Small intestine (tissue), 7 donors: ENCODE measurements around the gene TENM4. TPM values are rescaled to one million over a fixed set of nuclear protein-coding genes. Genes with fewer than 3 reads are reported as not detected.

Experiments used
- DNase-seq, 2 donors: peaks; one replicate each; pipeline versions ENCODE4 v3.0.0 to v3.0.0-alpha.2; 2013
- FAIRE-seq: peaks from 2 replicates; lab custom pipeline; 2012; peaks lifted over from hg19 to GRCh38; lab: Jason Lieb, UNC
- H3K27ac ChIP-seq, 3 donors: one replicate each; pipeline ENCODE4 v1.5.1; 2013; ENCODE audit warnings: low read length in 2 of 3, mild to moderate bottlenecking in 2 of 3, control low read depth in 1 of 3, inconsistent platforms in 1 of 3, low read depth in 1 of 3, moderate library complexity in 1 of 3
- H3K27me3 ChIP-seq, 3 donors: one replicate each; pipeline ENCODE4 v1.6.1; 2013; ENCODE audit warnings: low read length in 3 of 3, inconsistent platforms in 1 of 3; ENCODE audit not compliant: control insufficient read depth in 3 of 3, insufficient read depth in 3 of 3
- H3K36me3 ChIP-seq, 3 donors: one replicate each; pipeline ENCODE4 v1.6.1; 2013; ENCODE audit warnings: low read length in 3 of 3, inconsistent platforms in 1 of 3, low read depth in 1 of 3, mild to moderate bottlenecking in 1 of 3, moderate library complexity in 1 of 3; ENCODE audit not compliant: control insufficient read depth in 3 of 3, insufficient read depth in 2 of 3
- H3K4me1 ChIP-seq, 3 donors: one replicate each; pipeline ENCODE4 v1.6.1; 2013; ENCODE audit warnings: low read length in 2 of 3, inconsistent platforms in 1 of 3, low read depth in 1 of 3, mild to moderate bottlenecking in 1 of 3, moderate library complexity in 1 of 3; ENCODE audit not compliant: control insufficient read depth in 3 of 3, insufficient read depth in 2 of 3
- H3K4me3 ChIP-seq, 3 donors: one replicate each; pipeline ENCODE4 v1.5.1; 2013; ENCODE audit warnings: low read length in 3 of 3, control low read depth in 1 of 3, inconsistent platforms in 1 of 3, low read depth in 1 of 3, mild to moderate bottlenecking in 1 of 3, moderate library complexity in 1 of 3
- H3K9me3 ChIP-seq, 2 donors: one replicate each; pipeline ENCODE4 v1.6.1; 2013; ENCODE audit warnings: low read depth in 1 of 2, low read length in 1 of 2; ENCODE audit not compliant: control insufficient read depth in 2 of 2, insufficient read depth in 1 of 2
- WGBS, 3 donors: extraction: QIAGEN DNeasy Blood & Tissue Kit; methylation state at CpG; one replicate each; pipeline ENCODE4 v1.1.7; 2013; 5-methylcytosine and 5-hydroxymethylcytosine counted together
- polyA plus RNA-seq, 4 donors: library from polyadenylated mRNA; stranded (reverse) in 3 of 4; unstranded in 1 of 4; fragments of 200-250 nt in 3 of 4; fragments of 120-200 nt in 1 of 4; gene quantifications; one replicate each; pipeline versions ENCODE4 v1.2.1 to v1.2.3, GENCODE V29; 2013
- donor health status: healthy with polysubstance abuse.
- donor health status: control.
- donor health status: control.
- donor health status: Bipolar disorder and iron deficiency.
- donor health status: healthy.

Gene TENM4
- polyA plus RNA-seq, 4 donors, result under 0.01 to 0.96 (median 0.31) TPM; not detected in 1

GRCh38 chr11:79336797-79337517, 103.9 kb downstream of the TENM4 start:
- H3K9me3 ChIP-seq, result no peaks in the 10 kb centered on the region
- WGBS, 3 donors, result 62 to 74% (median 67%) methylated on average over 6 of the region's 6 CpGs
- H3K4me3 ChIP-seq, result no peak overlapping the region
- DNase-seq, result no peak
- no peaks in the 10 kb centered on the region for H3K4me1 ChIP-seq
- FAIRE-seq, result no peak
- no peaks in the 10 kb centered on the region for H3K36me3 ChIP-seq
- H3K27ac ChIP-seq, result no peak overlapping the region
- no peaks in the 10 kb centered on the region for H3K27me3 ChIP-seq

- DNase-seq, result no peak
- FAIRE-seq, result no peak
- H3K27ac ChIP-seq, result no peak overlapping the region
- H3K4me1 ChIP-seq, result no peaks in the 10 kb centered on the region
- H3K36me3 ChIP-seq, result no peaks in the 10 kb centered on the region
- WGBS, 3 donors, result 69 to 83% (median 76%) methylated on average over 3 of the region's 3 CpGs
- H3K9me3 ChIP-seq, result no peaks in the 10 kb centered on the region
- H3K4me3 ChIP-seq, result no peak overlapping the region
- H3K27me3 ChIP-seq, result no peaks in the 10 kb centered on the region
Measured at GRCh38 chr11:79335681-79336080, 105.1 kb downstream of the TENM4 start.

GRCh38 chr11:79333355-79333754, 107.5 kb downstream of the TENM4 start:
- WGBS, 3 donors, result 85 to 88% (median 86%) methylated on average over 2 of the region's 2 CpGs
- H3K4me1 ChIP-seq, result no peaks in the 10 kb centered on the region
- DNase-seq, result no peak
- no peaks in the 10 kb centered on the region for H3K9me3 ChIP-seq
- no peak overlapping the region for H3K27ac ChIP-seq
- H3K4me3 ChIP-seq, result no peak overlapping the region
- no peak for FAIRE-seq
- no peaks in the 10 kb centered on the region for H3K36me3 ChIP-seq
- H3K27me3 ChIP-seq, result no peaks in the 10 kb centered on the region

DNA sequence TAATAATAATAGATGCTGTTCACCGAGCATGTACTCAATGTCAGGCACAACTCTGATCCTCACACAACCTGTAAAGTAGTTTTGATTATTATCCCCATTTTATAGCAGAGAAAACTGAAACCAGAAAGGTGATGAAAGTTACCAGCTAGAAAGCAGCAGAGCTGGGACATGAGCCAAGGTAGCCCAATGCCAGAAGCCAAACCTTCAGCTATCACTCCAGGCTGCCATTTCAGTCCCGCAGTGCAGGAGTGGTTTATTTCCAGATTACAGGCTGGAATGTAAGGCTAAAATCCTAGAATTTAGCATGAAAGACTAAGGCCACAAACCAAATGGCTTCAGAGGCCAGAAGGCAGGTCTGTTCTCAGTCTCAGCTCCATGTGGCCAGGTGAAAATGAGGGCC, 108.8 kb downstream of the TENM4 start:
- Histone ChIP-seq H3K27ac (no peak overlapping the region), H3K36me3 (no peaks in the 10 kb centered on the region), H3K4me3 (no peak overlapping the region), H3K9me3 (no peaks in the 10 kb centered on the region), H3K27me3 (no peaks in the 10 kb centered on the region), H3K4me1 (no peaks in the 10 kb centered on the region)
- DNase-seq (no peak), FAIRE-seq (no peak)
- WGBS, 3 donors, result 46 to 60% (median 47%) methylated on average over 2 of the region's 2 CpGs

DNA sequence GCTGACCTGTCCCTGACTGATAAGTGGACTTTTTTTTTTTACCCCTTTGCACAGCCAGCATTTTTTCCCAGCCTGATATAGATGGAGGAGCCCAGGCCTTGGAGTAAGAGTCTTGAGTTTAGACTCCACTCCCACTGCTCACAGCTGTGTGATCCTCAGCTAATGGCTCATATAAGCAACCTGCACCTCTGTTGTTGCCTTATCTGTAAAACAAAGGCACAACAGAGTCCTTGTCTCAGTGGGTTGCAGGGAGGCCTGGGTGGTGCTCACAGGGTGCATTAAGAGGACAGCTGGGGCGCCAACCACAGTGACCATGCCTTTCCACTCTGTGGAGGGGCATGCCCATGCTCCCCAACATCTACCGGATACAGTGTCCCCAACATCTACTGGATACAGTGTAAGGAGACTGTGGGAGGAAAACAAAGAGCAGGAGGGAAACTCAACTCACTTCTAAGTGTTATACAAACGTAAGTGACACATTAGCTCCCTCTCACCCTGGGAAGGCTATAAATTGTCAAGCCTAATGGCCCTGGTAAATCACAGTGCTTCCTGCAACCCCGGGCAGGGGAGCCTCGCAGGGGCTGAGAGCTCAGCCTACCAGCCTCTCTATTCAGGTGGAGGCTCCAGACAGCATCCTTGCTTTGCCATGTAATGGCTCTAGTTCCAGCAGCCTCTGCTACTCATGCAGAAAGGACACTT, 109.5 kb downstream of the TENM4 start:
- Histone ChIP-seq H3K9me3 (no peaks in the 10 kb centered on the region), H3K4me3 (no peak overlapping the region), H3K4me1 (no peaks in the 10 kb centered on the region), H3K27ac (no peak overlapping the region), H3K27me3 (no peaks in the 10 kb centered on the region), H3K36me3 (no peaks in the 10 kb centered on the region)
- no peak for FAIRE-seq
- DNase-seq, result no peak
- WGBS, 3 donors, result 40 to 51% (median 49%) methylated on average over 5 of the region's 5 CpGs

- peaks cover 0 to 2% (median 0%) of the 10 kb centered on the region in 3 donors for H3K27me3 ChIP-seq
- H3K4me3 ChIP-seq, result no peak overlapping the region
- no peak overlapping the region for H3K27ac ChIP-seq
- no peaks in the 10 kb centered on the region for H3K9me3 ChIP-seq
- FAIRE-seq (no peak), DNase-seq (no peak)
- no peaks in the 10 kb centered on the region for H3K4me1 ChIP-seq
- WGBS, 3 donors, result 73 to 74% (median 74%) methylated on average over 8 of the region's 8 CpGs
- H3K36me3 ChIP-seq, result no peaks in the 10 kb centered on the region
Measured at GRCh38 chr11:79330651-79331050, 110.2 kb downstream of the TENM4 start.

GRCh38 chr11:79329561-79329960, 111.3 kb downstream of the TENM4 start:
- no peak for DNase-seq
- no peak for FAIRE-seq

GRCh38 chr11:79328402-79328801, 112.4 kb downstream of the TENM4 start:
- WGBS, 3 donors, result 86 to 88% (median 87%) methylated on average over 9 of the region's 9 CpGs
- Histone ChIP-seq H3K4me1 (no peaks in the 10 kb centered on the region), H3K27ac (no peak overlapping the region), H3K36me3 (no peaks in the 10 kb centered on the region), H3K9me3 (no peaks in the 10 kb centered on the region), H3K27me3 (peaks cover 0 to 2% (median 0%) of the 10 kb centered on the region in 3 donors), H3K4me3 (no peak overlapping the region)
- FAIRE-seq, result no peak
- no peak for DNase-seq

More at GRCh38 chr11:79329561-79329960, 111.3 kb downstream of the TENM4 start:
- Histone ChIP-seq H3K9me3 (no peaks in the 10 kb centered on the region), H3K27me3 (peaks cover 0 to 2% (median 0%) of the 10 kb centered on the region in 3 donors), H3K27ac (no peak overlapping the region), H3K36me3 (no peaks in the 10 kb centered on the region), H3K4me3 (no peak overlapping the region), H3K4me1 (no peaks in the 10 kb centered on the region)
- WGBS, 3 donors, result 68 to 77% (median 76%) methylated on average over 6 of the region's 6 CpGs
